GM21381 (cell line): Measurements from ENCODE around the gene GGACT.

ENCODE experiments used
- ATAC-seq: cut with Tn5 transposase; IDR thresholded peaks from one replicate; pipeline ENCODE4 v1.9.1; 2021; ENCODE audit warnings: mild to moderate bottlenecking, moderate library complexity; ENCODE audit not compliant: unreplicated experiment

Gene GGACT

GRCh38 chr13:100515410-100515800, 73.2 kb downstream of the GGACT start:
- no peak for ATAC-seq

GRCh38 chr13:100514788-100515409, 73.7 kb downstream of the GGACT start:
- peak; percentile 84 for ATAC-seq

GRCh38 chr13:100513987-100514670, 74.5 kb downstream of the GGACT start:
- no peak for ATAC-seq

GRCh38 chr13:100513171-100513570, 75.4 kb downstream of the GGACT start:
- no peak for ATAC-seq

GRCh38 chr13:100512422-100512821, 76.2 kb downstream of the GGACT start:
- no peak for ATAC-seq

- no peak for ATAC-seq
Observed at GRCh38 chr13:100511466-100511865, 77.1 kb downstream of the GGACT start.

GRCh38 chr13:100510208-100510957, 78.2 kb downstream of the GGACT start:
- no peak for ATAC-seq

- ATAC-seq, result no peak
Observed at GRCh38 chr13:100508996-100509395, 79.6 kb downstream of the GGACT start.

GRCh38 chr13:100508455-100508854, 80.1 kb downstream of the GGACT start:
- no peak for ATAC-seq

- ATAC-seq, result no peak
Observed at GRCh38 chr13:100506600-100507422, 81.8 kb downstream of the GGACT start.

- ATAC-seq, result peak; percentile 51
Observed at GRCh38 chr13:100506154-100506553, 82.4 kb downstream of the GGACT start.

- ATAC-seq, result no peak
Observed at GRCh38 chr13:100503622-100504021, 85.0 kb downstream of the GGACT start.

GRCh38 chr13:100502446-100502845, 86.1 kb downstream of the GGACT start:
- no peak for ATAC-seq

- ATAC-seq, result no peak
Observed at GRCh38 chr13:100497389-100497788, 91.2 kb downstream of the GGACT start.

- ATAC-seq, result no peak
Observed at GRCh38 chr13:100495455-100495854, 93.1 kb downstream of the GGACT start.

GRCh38 chr13:100493418-100493817, 95.2 kb downstream of the GGACT start:
- no peak for ATAC-seq

GRCh38 chr13:100491164-100491842, 97.3 kb downstream of the GGACT start:
- ATAC-seq, result no peak

GRCh38 chr13:100490692-100491091, 97.9 kb downstream of the GGACT start:
- no peak for ATAC-seq

- no peak for ATAC-seq
Observed at GRCh38 chr13:100485265-100485664, 103.3 kb downstream of the GGACT start.

GRCh38 chr13:100484702-100485101, 103.9 kb downstream of the GGACT start:
- ATAC-seq, result no peak
